ENCODE data around the gene VEZF1.

DNA sequence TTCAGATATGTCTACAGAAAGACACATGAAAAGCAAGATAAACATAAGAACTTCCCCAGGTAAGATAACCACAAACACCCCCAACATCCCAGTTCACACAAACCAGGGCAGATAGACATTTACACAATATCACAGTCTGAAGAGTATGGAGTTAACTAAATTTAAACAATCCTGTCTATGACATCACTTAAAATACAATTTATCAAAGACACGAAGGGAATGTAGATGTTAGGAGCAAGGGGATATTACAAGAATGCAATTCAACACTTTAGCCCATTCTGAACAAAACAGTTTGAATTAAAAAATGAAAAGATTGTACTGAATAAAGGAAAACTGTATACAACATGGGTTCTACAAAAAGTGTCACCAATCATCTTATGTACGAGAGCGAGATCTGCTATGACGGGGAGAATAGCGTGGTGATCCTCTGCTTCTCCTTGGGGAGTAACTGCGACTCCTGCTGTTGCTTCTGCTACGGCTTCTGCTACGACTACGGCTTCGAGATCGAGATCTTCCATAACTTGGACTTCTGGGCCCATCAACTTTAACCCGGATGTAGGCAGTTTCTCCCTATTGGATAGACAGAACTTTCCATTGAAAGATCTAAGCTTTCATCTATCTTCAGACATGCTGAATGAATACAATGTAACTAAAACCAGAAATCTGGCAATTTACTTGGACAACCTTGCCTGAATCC lies 17.1 kb upstream of the VEZF1 start:
- TF ChIP-seq, protein P1, sequence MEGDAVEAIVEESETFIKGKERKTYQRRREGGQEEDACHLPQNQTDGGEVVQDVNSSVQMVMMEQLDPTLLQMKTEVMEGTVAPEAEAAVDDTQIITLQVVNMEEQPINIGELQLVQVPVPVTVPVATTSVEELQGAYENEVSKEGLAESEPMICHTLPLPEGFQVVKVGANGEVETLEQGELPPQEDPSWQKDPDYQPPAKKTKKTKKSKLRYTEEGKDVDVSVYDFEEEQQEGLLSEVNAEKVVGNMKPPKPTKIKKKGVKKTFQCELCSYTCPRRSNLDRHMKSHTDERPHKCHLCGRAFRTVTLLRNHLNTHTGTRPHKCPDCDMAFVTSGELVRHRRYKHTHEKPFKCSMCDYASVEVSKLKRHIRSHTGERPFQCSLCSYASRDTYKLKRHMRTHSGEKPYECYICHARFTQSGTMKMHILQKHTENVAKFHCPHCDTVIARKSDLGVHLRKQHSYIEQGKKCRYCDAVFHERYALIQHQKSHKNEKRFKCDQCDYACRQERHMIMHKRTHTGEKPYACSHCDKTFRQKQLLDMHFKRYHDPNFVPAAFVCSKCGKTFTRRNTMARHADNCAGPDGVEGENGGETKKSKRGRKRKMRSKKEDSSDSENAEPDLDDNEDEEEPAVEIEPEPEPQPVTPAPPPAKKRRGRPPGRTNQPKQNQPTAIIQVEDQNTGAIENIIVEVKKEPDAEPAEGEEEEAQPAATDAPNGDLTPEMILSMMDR (conservative IDR thresholded peaks at IDR 0.05; ENCODE audit: low read depth, low read length), result 0 out of 2 replicates have a peak, but pooled peaks have one; percentile 12
- TF ChIP-seq EZH2 (IDR thresholded peaks at IDR 0.05; ENCODE audit: borderline replicate concordance, low read depth, low read length, poor library complexity, severe bottlenecking), result no peak

Data from A673 (cell line).